ENCODE data around the gene CUL4A. TPM values are rescaled to one million over a fixed set of nuclear protein-coding genes. Genes with fewer than 3 reads are reported as not detected.
A peak's percentile ranks its signal among the peaks of the same experiment; 100 is the strongest.

Gene CUL4A
- polyA plus RNA-seq, 4 donors: 30.2 to 80.1 (median 32.5) TPM

DNA sequence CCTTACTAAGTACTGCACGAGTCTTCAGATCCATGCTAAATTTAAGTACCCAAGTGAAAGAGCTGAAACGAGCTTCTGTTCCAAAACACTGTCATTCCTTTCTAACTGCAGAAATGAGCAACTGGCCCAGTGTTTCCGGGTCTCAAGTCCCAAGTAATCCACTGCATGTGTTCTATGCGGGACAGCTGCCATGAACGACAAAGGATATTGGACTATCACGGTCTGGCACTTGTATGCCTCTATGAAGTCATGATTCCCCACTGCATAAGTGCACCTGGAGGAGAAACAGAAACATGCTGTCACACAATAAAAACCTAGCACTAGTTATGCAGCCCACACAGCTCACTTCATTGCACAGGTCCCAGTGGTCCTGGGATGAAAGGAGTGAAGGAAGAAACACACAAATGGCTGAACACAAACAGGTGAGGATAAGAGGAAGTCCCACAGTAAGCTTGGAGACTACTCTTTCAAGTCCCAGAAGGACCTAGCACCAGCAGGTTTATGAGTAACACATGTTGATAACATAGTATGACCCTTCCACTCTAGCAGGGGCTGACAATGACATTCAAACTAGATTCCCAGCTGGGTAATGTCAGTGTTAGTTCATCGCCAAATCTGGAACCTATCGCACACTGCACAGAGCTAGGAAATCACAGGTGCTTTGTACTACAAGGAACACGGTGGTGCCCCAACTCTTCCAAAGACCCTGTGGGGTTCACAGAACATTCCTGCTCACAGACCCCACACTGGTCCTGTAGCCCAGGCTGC is 12.3 kb upstream of the CUL4A start:
- Histone ChIP-seq H3K27me3 (ENCODE audit: control insufficient read depth in 3 of 3, insufficient read depth in 3 of 3, low read length in 3 of 3) (no peaks in the 10 kb centered on the region), H3K36me3 (ENCODE audit: control insufficient read depth in 3 of 3, insufficient read depth in 2 of 3, low read depth in 1 of 3, low read length in 3 of 3) (peaks cover 17 to 37% (median 21%) of the 10 kb centered on the region in 3 donors), H3K4me3 (ENCODE audit: low read depth in 1 of 3, low read length in 3 of 3) (no peak overlapping the region), H3K4me1 (ENCODE audit: control insufficient read depth in 3 of 3, insufficient read depth in 2 of 3, low read depth in 1 of 3, low read length in 2 of 3) (no peaks in the 10 kb centered on the region), H3K27ac (ENCODE audit: low read depth in 1 of 3, low read length in 2 of 3) (no peak overlapping the region), H3K9me3 (ENCODE audit: control insufficient read depth in 2 of 2, insufficient read depth in 1 of 2, low read depth in 1 of 2, low read length in 1 of 2) (no peaks in the 10 kb centered on the region)
- DNase-seq (no peak), FAIRE-seq (no peak)
- 88 to 91% (median 89%) methylated on average over 9 of the region's 9 CpGs for WGBS, 3 donors

DNA sequence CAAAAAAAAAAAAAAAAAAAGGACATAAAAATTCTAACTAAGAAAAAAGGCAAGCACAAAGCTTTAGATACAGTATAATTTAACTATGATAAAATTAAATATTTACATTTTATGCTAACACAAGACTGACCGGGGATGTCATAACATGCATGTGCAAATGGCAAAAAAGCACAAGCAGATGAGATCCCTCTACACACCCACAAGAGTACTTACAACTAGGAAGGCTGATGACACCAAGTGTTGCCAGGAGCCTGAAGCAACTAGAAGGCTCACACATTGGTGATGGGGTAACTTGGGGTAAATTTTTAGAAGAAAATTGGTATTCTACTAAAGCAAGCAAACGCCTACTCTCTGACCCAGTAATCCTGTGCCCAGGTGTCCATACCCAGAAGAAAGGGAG is 7.6 kb upstream of the CUL4A start:
- Histone ChIP-seq H3K4me3 (ENCODE audit: low read depth in 1 of 3, low read length in 3 of 3) (no peak overlapping the region), H3K27ac (ENCODE audit: low read depth in 1 of 3, low read length in 2 of 3) (no peak overlapping the region), H3K36me3 (ENCODE audit: control insufficient read depth in 3 of 3, insufficient read depth in 2 of 3, low read depth in 1 of 3, low read length in 3 of 3) (peaks cover 5 to 33% (median 11%) of the 10 kb centered on the region in 3 donors), H3K9me3 (ENCODE audit: control insufficient read depth in 2 of 2, insufficient read depth in 1 of 2, low read depth in 1 of 2, low read length in 1 of 2) (no peaks in the 10 kb centered on the region), H3K4me1 (ENCODE audit: control insufficient read depth in 3 of 3, insufficient read depth in 2 of 3, low read depth in 1 of 3, low read length in 2 of 3) (peaks cover 0 to 6% (median 0%) of the 10 kb centered on the region in 3 donors), H3K27me3 (ENCODE audit: control insufficient read depth in 3 of 3, insufficient read depth in 3 of 3, low read length in 3 of 3) (no peaks in the 10 kb centered on the region)
- DNase-seq (no peak), FAIRE-seq (no peak)
- WGBS, 3 donors: 81 to 92% (median 82%) methylated on average over 2 of the region's 2 CpGs

DNA sequence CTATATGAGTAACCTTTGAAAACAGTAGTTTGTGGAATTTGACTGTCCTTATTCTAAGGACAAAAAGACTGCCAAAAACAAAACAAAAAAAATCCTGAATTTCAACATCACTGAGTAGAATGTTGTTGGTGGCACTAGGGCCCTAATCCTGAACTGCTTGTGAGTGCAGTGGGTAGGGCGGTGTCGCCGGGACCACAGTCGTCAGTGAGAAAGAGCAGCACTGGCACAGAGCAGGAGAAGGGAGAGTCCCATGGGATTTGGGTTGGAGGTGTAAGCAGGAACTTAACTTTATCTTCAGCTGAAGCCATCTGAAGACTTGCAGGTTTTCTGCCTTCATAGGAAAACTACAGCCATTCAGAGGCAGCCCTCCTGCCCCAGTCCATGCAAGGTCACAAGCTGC is 6.5 kb upstream of the CUL4A start:
- Histone ChIP-seq H3K36me3 (ENCODE audit: control insufficient read depth in 3 of 3, insufficient read depth in 2 of 3, low read depth in 1 of 3, low read length in 3 of 3) (peaks cover 0 to 27% (median 4%) of the 10 kb centered on the region in 3 donors), H3K4me1 (ENCODE audit: control insufficient read depth in 3 of 3, insufficient read depth in 2 of 3, low read depth in 1 of 3, low read length in 2 of 3) (peaks cover 0 to 6% (median 4%) of the 10 kb centered on the region in 3 donors), H3K4me3 (ENCODE audit: low read depth in 1 of 3, low read length in 3 of 3) (no peak overlapping the region), H3K27me3 (ENCODE audit: control insufficient read depth in 3 of 3, insufficient read depth in 3 of 3, low read length in 3 of 3) (no peaks in the 10 kb centered on the region), H3K27ac (ENCODE audit: low read depth in 1 of 3, low read length in 2 of 3) (no peak overlapping the region), H3K9me3 (ENCODE audit: control insufficient read depth in 2 of 2, insufficient read depth in 1 of 2, low read depth in 1 of 2, low read length in 1 of 2) (no peaks in the 10 kb centered on the region)
- DNase-seq (no peak), FAIRE-seq (no peak)
- 88 to 99% (median 96%) methylated on average over 4 of the region's 4 CpGs for WGBS, 3 donors

DNA sequence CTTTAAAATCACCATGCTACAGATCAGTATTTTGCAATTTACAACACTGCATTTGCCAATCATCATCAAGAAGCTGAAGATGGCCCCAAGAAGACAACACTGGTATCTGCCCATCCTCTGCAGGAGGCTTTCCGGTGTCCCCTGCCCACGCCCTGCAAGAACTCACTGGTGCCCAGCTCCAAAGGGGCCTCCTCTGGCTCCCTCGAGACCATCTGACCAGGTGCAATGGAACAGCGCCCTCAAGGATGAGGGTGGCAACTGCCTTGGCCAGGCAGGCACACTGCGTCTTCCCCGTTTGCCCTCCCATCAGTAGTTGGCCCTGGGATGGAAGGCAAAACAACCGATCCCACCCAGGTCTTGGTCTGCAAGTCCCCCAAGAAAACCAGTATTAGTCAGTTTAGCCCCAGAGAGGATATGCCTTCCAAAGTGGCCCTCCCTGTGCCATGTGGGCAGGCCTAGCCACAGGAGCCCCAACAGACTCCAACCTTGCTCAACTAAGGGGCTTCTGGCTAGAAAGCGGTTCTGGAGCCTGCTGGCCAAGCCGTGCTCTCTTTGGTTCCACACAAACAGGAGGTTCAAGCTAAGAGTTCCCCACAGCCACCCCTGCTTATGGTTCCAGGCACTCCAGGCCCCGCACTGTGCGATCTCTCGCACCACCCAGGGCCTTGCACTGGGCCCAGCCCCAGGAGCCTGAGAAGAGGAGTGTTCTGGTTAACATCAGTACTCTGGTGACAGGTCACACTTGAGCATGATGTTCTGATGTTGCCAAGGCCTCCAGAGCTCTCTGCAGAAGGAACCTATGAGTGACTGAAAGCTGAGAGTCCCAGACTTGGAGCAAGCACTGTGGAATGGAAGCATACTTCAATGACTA is 5.7 kb upstream of the CUL4A start:
- no peak overlapping the region for H3K27ac ChIP-seq (ENCODE audit: low read depth in 1 of 3, low read length in 2 of 3)
- H3K4me1 ChIP-seq (ENCODE audit: control insufficient read depth in 3 of 3, insufficient read depth in 2 of 3, low read depth in 1 of 3, low read length in 2 of 3): peaks cover 0 to 6% (median 4%) of the 10 kb centered on the region in 3 donors
- H3K27me3 ChIP-seq (ENCODE audit: control insufficient read depth in 3 of 3, insufficient read depth in 3 of 3, low read length in 3 of 3): no peaks in the 10 kb centered on the region
- H3K36me3 ChIP-seq (ENCODE audit: control insufficient read depth in 3 of 3, insufficient read depth in 2 of 3, low read depth in 1 of 3, low read length in 3 of 3): peaks cover 0 to 27% (median 4%) of the 10 kb centered on the region in 3 donors
- DNase-seq: no peak
- WGBS, 3 donors: 94 to 96% (median 94%) methylated on average over 12 of the region's 12 CpGs
- H3K9me3 ChIP-seq (ENCODE audit: control insufficient read depth in 2 of 2, insufficient read depth in 1 of 2, low read depth in 1 of 2, low read length in 1 of 2): no peaks in the 10 kb centered on the region
- no peak overlapping the region for H3K4me3 ChIP-seq (ENCODE audit: low read depth in 1 of 3, low read length in 3 of 3)
- no peak for FAIRE-seq

DNA sequence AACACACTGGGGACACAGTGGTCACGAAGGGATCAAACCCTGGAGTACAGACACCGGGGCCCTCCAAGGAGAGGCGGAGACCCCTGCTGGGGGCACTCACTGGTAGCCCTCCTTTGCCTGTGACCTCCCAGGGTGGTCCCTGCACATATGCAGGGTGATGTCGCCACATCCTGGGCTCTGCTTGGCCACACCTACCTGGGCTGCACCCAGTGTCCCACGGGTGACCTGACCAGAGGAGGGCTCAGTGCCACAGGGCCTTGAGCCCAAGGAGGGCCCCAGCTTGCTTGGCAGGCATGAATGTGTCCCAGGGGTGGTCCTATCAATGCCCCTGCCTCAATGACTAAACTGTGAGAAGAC is 5.1 kb upstream of the CUL4A start:
- no peaks in the 10 kb centered on the region for H3K9me3 ChIP-seq (ENCODE audit: control insufficient read depth in 2 of 2, insufficient read depth in 1 of 2, low read depth in 1 of 2, low read length in 1 of 2)
- peaks cover 0 to 23% (median 1%) of the 10 kb centered on the region in 3 donors for H3K36me3 ChIP-seq (ENCODE audit: control insufficient read depth in 3 of 3, insufficient read depth in 2 of 3, low read depth in 1 of 3, low read length in 3 of 3)
- FAIRE-seq: no peak
- H3K4me1 ChIP-seq (ENCODE audit: control insufficient read depth in 3 of 3, insufficient read depth in 2 of 3, low read depth in 1 of 3, low read length in 2 of 3): peaks cover 0 to 6% (median 4%) of the 10 kb centered on the region in 3 donors
- WGBS, 3 donors: 86 to 95% (median 88%) methylated on average over 5 of the region's 5 CpGs
- H3K27me3 ChIP-seq (ENCODE audit: control insufficient read depth in 3 of 3, insufficient read depth in 3 of 3, low read length in 3 of 3): no peaks in the 10 kb centered on the region
- H3K4me3 ChIP-seq (ENCODE audit: low read depth in 1 of 3, low read length in 3 of 3): no peak overlapping the region
- H3K27ac ChIP-seq (ENCODE audit: low read depth in 1 of 3, low read length in 2 of 3): no peak overlapping the region
- no peak for DNase-seq

DNA sequence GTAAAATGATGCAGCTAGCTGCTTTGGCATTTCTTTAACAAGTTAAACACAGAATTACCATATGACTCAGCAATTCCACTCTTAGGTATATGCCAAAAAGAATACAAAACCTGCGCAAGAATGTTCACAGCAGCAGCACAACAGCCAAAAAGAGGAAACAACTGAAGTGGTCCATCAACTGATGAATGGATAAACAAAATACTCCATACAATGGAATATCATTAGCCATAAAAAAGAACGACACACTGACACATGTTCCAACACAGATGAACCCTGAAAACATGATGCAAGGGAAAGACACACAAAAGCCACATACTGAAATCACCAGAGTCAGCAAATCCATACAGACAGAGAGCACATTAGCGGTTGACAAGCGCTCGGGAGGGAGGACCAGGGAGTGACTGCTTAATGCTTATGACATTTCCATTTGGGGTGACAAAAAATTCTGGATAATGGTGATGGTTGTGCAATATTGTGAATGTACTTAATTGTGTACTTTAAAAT is 3.9 kb upstream of the CUL4A start:
- Histone ChIP-seq H3K9me3 (ENCODE audit: control insufficient read depth in 2 of 2, insufficient read depth in 1 of 2, low read depth in 1 of 2, low read length in 1 of 2) (no peaks in the 10 kb centered on the region), H3K27me3 (ENCODE audit: control insufficient read depth in 3 of 3, insufficient read depth in 3 of 3, low read length in 3 of 3) (no peaks in the 10 kb centered on the region), H3K4me3 (ENCODE audit: low read depth in 1 of 3, low read length in 3 of 3) (no peak overlapping the region), H3K27ac (ENCODE audit: low read depth in 1 of 3, low read length in 2 of 3) (no peak overlapping the region), H3K36me3 (ENCODE audit: control insufficient read depth in 3 of 3, insufficient read depth in 2 of 3, low read depth in 1 of 3, low read length in 3 of 3) (peaks cover 0 to 17% (median 1%) of the 10 kb centered on the region in 3 donors), H3K4me1 (ENCODE audit: control insufficient read depth in 3 of 3, insufficient read depth in 2 of 3, low read depth in 1 of 3, low read length in 2 of 3) (peaks cover 0 to 6% (median 4%) of the 10 kb centered on the region in 3 donors)
- FAIRE-seq (no peak), DNase-seq (no peak)
- WGBS, 3 donors: 67 to 78% (median 74%) methylated on average over 5 of the region's 5 CpGs

DNA sequence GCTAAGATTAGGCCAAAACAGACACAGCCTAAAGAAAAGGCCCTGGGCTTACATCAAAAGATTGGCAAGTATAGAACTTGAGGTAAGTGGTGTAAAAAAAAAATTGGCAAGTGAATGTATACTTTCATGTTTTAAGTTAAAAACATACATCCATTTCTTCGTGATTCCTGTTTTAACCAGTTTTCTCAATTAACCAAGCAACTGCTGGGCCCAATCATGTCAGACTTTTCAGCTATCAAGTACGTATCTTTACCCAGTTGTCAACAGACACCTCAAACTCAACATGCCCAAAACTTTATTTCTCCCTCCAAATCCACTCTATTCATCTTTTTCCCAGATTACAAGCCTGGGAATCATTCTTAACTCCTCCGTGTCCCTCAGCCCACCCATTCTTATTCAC is 2.0 kb upstream of the CUL4A start:
- Histone ChIP-seq H3K4me1 (ENCODE audit: control insufficient read depth in 3 of 3, insufficient read depth in 2 of 3, low read depth in 1 of 3, low read length in 2 of 3) (peaks cover 0 to 10% (median 6%) of the 10 kb centered on the region in 3 donors), H3K36me3 (ENCODE audit: control insufficient read depth in 3 of 3, insufficient read depth in 2 of 3, low read depth in 1 of 3, low read length in 3 of 3) (peaks cover 1 to 27% (median 2%) of the 10 kb centered on the region in 3 donors), H3K27me3 (ENCODE audit: control insufficient read depth in 3 of 3, insufficient read depth in 3 of 3, low read length in 3 of 3) (no peaks in the 10 kb centered on the region), H3K9me3 (ENCODE audit: control insufficient read depth in 2 of 2, insufficient read depth in 1 of 2, low read depth in 1 of 2, low read length in 1 of 2) (no peaks in the 10 kb centered on the region), H3K4me3 (ENCODE audit: low read depth in 1 of 3, low read length in 3 of 3) (peak overlapping the region in 2 of 3 donors; percentile 85 to 93), H3K27ac (ENCODE audit: low read depth in 1 of 3, low read length in 2 of 3) (peak overlapping the region in 1 of 3 donors; percentile 17)
- no peak for FAIRE-seq
- WGBS, 3 donors: 23 to 32% (median 28%) methylated on average over 3 of the region's 3 CpGs
- no peak for DNase-seq

DNA sequence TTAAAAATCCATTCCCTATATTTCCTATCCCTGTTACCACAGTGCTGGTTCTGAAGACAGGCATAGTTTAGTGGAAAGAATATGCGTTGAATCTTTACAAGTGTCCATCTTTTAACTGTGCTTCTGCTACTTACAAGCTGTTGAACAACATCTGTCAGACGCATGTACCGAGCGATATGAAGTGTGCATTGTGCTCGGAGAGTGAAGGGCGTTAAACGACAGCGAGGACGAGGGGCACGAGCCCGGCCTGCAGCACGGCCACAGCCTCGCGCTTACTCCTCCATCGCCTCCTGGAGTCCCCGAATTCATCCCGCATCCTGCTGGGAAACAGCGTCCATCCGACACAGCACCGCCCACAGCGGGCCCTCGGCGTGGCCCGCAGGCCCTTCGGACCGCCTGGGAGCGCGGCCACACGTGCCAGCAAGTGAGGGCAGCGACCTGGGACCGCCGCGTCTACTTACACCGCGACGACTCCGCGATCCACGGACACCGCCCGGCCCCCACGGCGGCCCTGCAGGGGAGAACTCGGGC is 1.5 kb upstream of the CUL4A start:
- 0% methylated on average over 26 to 44 of the region's 44 CpGs for WGBS, 3 donors
- no peak for FAIRE-seq

More for the DNA sequence above, 1.5 kb upstream of the CUL4A start:
- Histone ChIP-seq H3K27ac (ENCODE audit: low read depth in 1 of 3, low read length in 2 of 3) (peak overlapping the region; percentile 98 to 100 (median 99)), H3K27me3 (ENCODE audit: control insufficient read depth in 3 of 3, insufficient read depth in 3 of 3, low read length in 3 of 3) (no peaks in the 10 kb centered on the region), H3K4me1 (ENCODE audit: control insufficient read depth in 3 of 3, insufficient read depth in 2 of 3, low read depth in 1 of 3, low read length in 2 of 3) (peaks cover 0 to 10% (median 6%) of the 10 kb centered on the region in 3 donors), H3K36me3 (ENCODE audit: control insufficient read depth in 3 of 3, insufficient read depth in 2 of 3, low read depth in 1 of 3, low read length in 3 of 3) (peaks cover 1 to 30% (median 2%) of the 10 kb centered on the region in 3 donors), H3K9me3 (ENCODE audit: control insufficient read depth in 2 of 2, insufficient read depth in 1 of 2, low read depth in 1 of 2, low read length in 1 of 2) (no peaks in the 10 kb centered on the region), H3K4me3 (ENCODE audit: low read depth in 1 of 3, low read length in 3 of 3) (peak overlapping the region; percentile 75 to 93 (median 85))
- DNase-seq: peak in 1 of 2 donors; percentile 35
